Hematopoietic multipotent progenitor cell treated with erythropoietin and hydrocortisone succinate and interleukin-3 and kit ligand, for 6 days (in vitro differentiated cells): ENCODE results near the gene IZUMO1.
A peak's percentile ranks its signal among the peaks of the same experiment; 100 is the strongest.
"Not testable (repeated sequence)": the region's sequence is repeated elsewhere in the genome, so short reads cannot be mapped to it uniquely, and the experiment has no call there.

ENCODE experiments used
- DNase-seq: peaks from one replicate; pipeline ENCODE4 v3.0.0-alpha.2; 2015

Gene IZUMO1

GRCh38 chr19:48746738-48747575 lies at the start of gene IZUMO1:
IZUMO1 (minus strand) TSS chr19:48746909; CDS start chr19:48745859, 1,050 bp downstream.
- peak; percentile 97 for DNase-seq

- no peak for DNase-seq
Measured at GRCh38 chr19:48795685-48796070, 49.0 kb upstream of the IZUMO1 start.

GRCh38 chr19:48795055-48795684 lies 48.5 kb upstream of the IZUMO1 start:
- peak; percentile 96 for DNase-seq

- no peak for DNase-seq
Measured at GRCh38 chr19:48794291-48794690, 47.6 kb upstream of the IZUMO1 start.

GRCh38 chr19:48793271-48793670 lies 46.6 kb upstream of the IZUMO1 start:
- no peak for DNase-seq

- DNase-seq: not testable (repeated sequence)
Measured at GRCh38 chr19:48787331-48787730, 40.6 kb upstream of the IZUMO1 start.

- not testable (repeated sequence) for DNase-seq
Measured at GRCh38 chr19:48786422-48786821, 39.7 kb upstream of the IZUMO1 start.

- peak; percentile 60 for DNase-seq
Measured at GRCh38 chr19:48784527-48784926, 37.8 kb upstream of the IZUMO1 start.

GRCh38 chr19:48780631-48781391 lies 34.1 kb upstream of the IZUMO1 start:
- peak; percentile 59 for DNase-seq

GRCh38 chr19:48779636-48780035 lies 32.9 kb upstream of the IZUMO1 start:
- peak; percentile 37 for DNase-seq

- DNase-seq: no peak
Measured at GRCh38 chr19:48777720-48778119, 31.0 kb upstream of the IZUMO1 start.

- no peak for DNase-seq
Measured at GRCh38 chr19:48777139-48777538, 30.4 kb upstream of the IZUMO1 start.

- no peak for DNase-seq
Measured at GRCh38 chr19:48772503-48772953, 25.8 kb upstream of the IZUMO1 start.

- no peak for DNase-seq
Measured at GRCh38 chr19:48770734-48771472, 24.2 kb upstream of the IZUMO1 start.

- no peak for DNase-seq
Measured at GRCh38 chr19:48770266-48770665, 23.6 kb upstream of the IZUMO1 start.

GRCh38 chr19:48768994-48769713 lies 22.4 kb upstream of the IZUMO1 start:
- DNase-seq: peak; percentile 58

- peak; percentile 69 for DNase-seq
Measured at GRCh38 chr19:48768171-48768753, 21.6 kb upstream of the IZUMO1 start.

- DNase-seq: peak; percentile 90
Measured at GRCh38 chr19:48765816-48766215, 19.1 kb upstream of the IZUMO1 start.

GRCh38 chr19:48760504-48761205 lies 13.9 kb upstream of the IZUMO1 start:
- no peak for DNase-seq

GRCh38 chr19:48757741-48758144 lies 11.0 kb upstream of the IZUMO1 start:
- no peak for DNase-seq
